HepG2 (cell line): ENCODE data around the gene EEF1A2. TPM values are rescaled to one million over a fixed set of nuclear protein-coding genes. Genes with fewer than 3 reads are reported as not detected.
A peak's percentile ranks its signal among the peaks of the same experiment; 100 is the strongest.

ENCODE experiments used
- ATAC-seq: fragments of 200-7000 bp; cut with Tn5 transposase; 3 replicates; pipeline ENCODE4 v1.9.1; 2020; ENCODE audit warnings: mild to moderate bottlenecking, moderate library complexity
- BruUV-seq: library from RNA; stranded (reverse); fragments of 400-500 nt; replicated peaks from 2 replicates; lab custom pipeline; 2021; lab: Mats Ljungman, UMichigan
- CTCF ChIA-PET: fragments of 300-600 bp; formaldehyde crosslinking; extraction: SDS; loops from one replicate; lab custom pipeline; 2021; ENCODE audit warnings: low total read pairs, inconsistent platforms, low intra/inter-chr PET ratio; lab: Yijun Ruan, JAX
- POLR2A ChIA-PET: fragments of 350-600 bp; sonication (Branson Sonifier 250); formaldehyde crosslinking; loops from one replicate; lab custom pipeline; 2020; ENCODE audit warnings: antibody characterized with exemption, inconsistent platforms; lab: Yijun Ruan, JAX
- DNase-seq: peaks from one replicate; pipeline ENCODE4 v3.0.0-alpha.2; 2015; ENCODE audit warnings: low spot score
- FAIRE-seq: peaks from 3 replicates; lab custom pipeline; 2011; peaks lifted over from hg19 to GRCh38; lab: Jason Lieb, UNC
- H2AFZ ChIP-seq: one replicate; pipeline ENCODE4 v1.6.1; 2011; ENCODE audit warnings: low read length, inconsistent platforms
- H3K27ac ChIP-seq: fragments of 300-600 bp; 3 replicates; pipeline ENCODE4 v1.8.0; 2011; ENCODE audit warnings: mixed run types, mild to moderate bottlenecking, mixed read lengths, low read length, inconsistent platforms; ENCODE audit not compliant: insufficient read depth; ENCODE audit errors: extremely low read length
- H3K27me3 ChIP-seq, 2 experiments: fragments of 200-600 bp in 1 of 2; 2 replicates in 1 of 2; 3 replicates in 1 of 2; pipeline versions ENCODE4 v1.6.0 to v1.8.0; 2011; ENCODE audit warnings: low read length in 2 of 2, mild to moderate bottlenecking in 2 of 2, moderate library complexity in 2 of 2, inconsistent platforms in 1 of 2; ENCODE audit not compliant: insufficient read depth in 2 of 2, control insufficient read depth in 1 of 2
- H3K36me3 ChIP-seq, 2 experiments: fragments of 200-600 bp in 1 of 2; replicated peaks in 1 of 2; 2 replicates in 1 of 2; 3 replicates in 1 of 2; pipeline versions ENCODE4 v1.5.1 to v1.8.0; 2011; ENCODE audit warnings: low read length in 2 of 2, inconsistent platforms in 1 of 2; ENCODE audit not compliant: insufficient read depth in 2 of 2, control insufficient read depth in 1 of 2
- H3K4me1 ChIP-seq: 2 replicates; pipeline ENCODE4 v1.5.1; 2012; ENCODE audit warnings: low read length, inconsistent platforms; ENCODE audit not compliant: insufficient read depth
- H3K4me2 ChIP-seq: 2 replicates; pipeline ENCODE4 v1.6.0; 2011; ENCODE audit warnings: low read depth, low read length, inconsistent platforms
- H3K4me3 ChIP-seq, 3 experiments: fragments of 200-600 bp in 1 of 3; sonication (generic), shearing (Covaris generic) in 1 of 3; replicated peaks in 1 of 3; 2 replicates each; pipeline ENCODE4 v1.5.1; 2011 to 2016; ENCODE audit warnings: low read length in 3 of 3, inconsistent platforms in 2 of 3, low read depth in 2 of 3, mild to moderate bottlenecking in 2 of 3, control low read depth in 1 of 3, mixed read lengths in 1 of 3; ENCODE audit not compliant: insufficient read depth in 1 of 3
- H3K79me2 ChIP-seq: one replicate; pipeline ENCODE4 v1.6.1; 2011; ENCODE audit warnings: low read length, inconsistent platforms; ENCODE audit not compliant: insufficient read depth
- H3K9ac ChIP-seq: 2 replicates; pipeline ENCODE4 v1.6.0; 2011; ENCODE audit warnings: mild to moderate bottlenecking, low read depth, low read length, inconsistent platforms; ENCODE audit not compliant: insufficient read depth
- H3K9me3 ChIP-seq: 2 replicates; pipeline ENCODE4 v1.5.1; 2012; ENCODE audit warnings: mild to moderate bottlenecking, low read length
- H4K20me1 ChIP-seq: 2 replicates; pipeline ENCODE4 v1.6.0; 2011; ENCODE audit warnings: inconsistent platforms, mild to moderate bottlenecking, low read length, moderate library complexity; ENCODE audit not compliant: insufficient read depth
- ARNT ChIP-seq: fragments of 450-650 bp; IDR thresholded peaks from 2 replicates; pipeline ENCODE4 v1.6.1; 2017
- CHCHD3 ChIP-seq: sonication (generic); formaldehyde crosslinking; IDR thresholded peaks from 2 replicates; pipeline ENCODE4 v1.8.0; 2022; ENCODE audit warnings: mild to moderate bottlenecking, missing genetic modification reagents, moderate library complexity
- CREB1 ChIP-seq, 2 experiments: fragments of 450-650 bp in 1 of 2; IDR thresholded peaks; 2 replicates each; pipeline ENCODE4 v1.6.1; 2016 to 2017; ENCODE audit warnings: control low read depth in 1 of 2, mild to moderate bottlenecking in 1 of 2, missing compliant biosample characterization in 1 of 2, missing genetic modification characterization in 1 of 2
- IKZF1 ChIP-seq: fragments of 450-650 bp; IDR thresholded peaks from 2 replicates; pipeline ENCODE4 v1.7.1; 2016
- KLF9 ChIP-seq: IDR thresholded peaks from 2 replicates; pipeline ENCODE4 v1.6.1; 2016; ENCODE audit warnings: low read depth
- ZNF24 ChIP-seq: fragments of 450-650 bp; IDR thresholded peaks from 2 replicates; pipeline ENCODE4 v1.6.1; 2017; ENCODE audit warnings: antibody characterized with exemption, mild to moderate bottlenecking
- ZNF678 ChIP-seq: sonication (generic); formaldehyde crosslinking; IDR thresholded peaks from 2 replicates; pipeline ENCODE4 v1.4.0; 2020; ENCODE audit warnings: mild to moderate bottlenecking, missing genetic modification reagents
- WGBS: methylation state at CpG from one replicate; pipeline ENCODE4 v1.1.6; 2017; ENCODE audit warnings: low lambda C conversion rate; 5-methylcytosine and 5-hydroxymethylcytosine counted together
- in situ Hi-C: cut with HindIII; loops from 2 replicates; pipeline ENCODE4 v1.10.0; 2017; ENCODE audit warnings: low pct_unique_long_range_greater_than_20kb; ENCODE audit not compliant: extremely low pct_ligation_motif_present
- intact Hi-C: fragments of 100-400 bp; cut with micrococcal nuclease; formaldehyde crosslinking; loops from one replicate; pipeline ENCODE4 v1.10.0; 2022; ENCODE audit not compliant: unreplicated experiment
- polyA plus RNA-seq, 8 experiments: library from polyadenylated mRNA; depleted of rRNA in 3 of 8; stranded (reverse) in 7 of 8; unstranded in 1 of 8; fragments of >200 nt; fragmentation: Illumina TruSeq in 4 of 8; extraction: Trizol in 4 of 8; gene quantifications; 2 replicates each; pipeline versions ENCODE4 v1.2.1 to v1.2.3, GENCODE V29; 2011 to 2016; ENCODE audit warnings: low read depth in 4 of 8, missing spikeins in 1 of 8, mixed read lengths in 1 of 8; ENCODE audit not compliant: insufficient read depth in 1 of 8
- total RNA-seq, 5 experiments: library from RNA; depleted of rRNA; stranded (reverse); fragments of >200 nt; fragmentation: Illumina TruSeq; extraction: Trizol; gene quantifications; 2 replicates each; pipeline ENCODE4 v1.2.3, GENCODE V29; 2016; ENCODE audit warnings: low read depth in 1 of 5
- TF ChIP-seq, protein P1 (sequence below): sonication (generic); formaldehyde crosslinking; IDR thresholded peaks from 2 replicates; pipeline ENCODE4 v1.5.1; 2020; ENCODE audit warnings: mild to moderate bottlenecking, missing genetic modification reagents, moderate library complexity

Gene EEF1A2
- total and polyA plus RNA-seq, 2 of the 13 experiments (the other 11 are each of a cell fraction or from before 2014, with no cell fraction given): 0.44 to 0.87 TPM

DNA sequence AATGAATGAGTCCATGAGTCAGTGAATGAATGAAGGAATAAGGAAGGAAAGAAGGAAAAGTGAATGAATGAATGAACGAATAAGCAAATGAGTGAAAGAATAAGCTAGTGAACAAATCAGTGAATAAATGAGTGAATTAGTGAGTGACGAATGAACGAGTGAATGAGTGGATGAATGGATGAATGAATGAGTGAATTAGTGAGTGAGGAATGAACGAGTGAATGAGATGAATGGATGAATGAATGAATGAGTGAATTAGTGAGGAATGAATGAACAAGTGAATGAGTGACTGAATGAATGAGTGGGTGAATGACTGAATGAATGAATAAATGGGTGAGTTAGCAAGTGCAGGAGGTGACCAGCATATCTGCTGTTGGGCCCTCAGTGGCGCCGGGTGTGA is 44.9 kb upstream of the EEF1A2 start:
- Histone ChIP-seq H3K9ac (no peak overlapping the region), H3K4me3 (peak overlapping the region in 1 of 3 experiments; percentile 41; a peak in 1 of 6 replicates), H3K9me3 (no peaks in the 10 kb centered on the region), H3K27ac (no peak overlapping the region), H3K36me3 (no peaks in the 10 kb centered on the region), H3K4me2 (peak overlapping the region; percentile 42; the same call in 1 of the 2 replicates), H3K79me2 (no peaks in the 10 kb centered on the region)
- intact Hi-C loops: no loop called here
- CTCF ChIA-PET: no interaction called here
- no TSS peak for BruUV-seq
- ATAC-seq: no peak
- 0 out of 2 replicates have a peak, but pooled peaks have one; percentile 6 for TF ChIP-seq CREB1 (IDR thresholded peaks at IDR 0.05)
- no peak for TF ChIP-seq CREB1 (CRISPR knock-in tag; IDR thresholded peaks at IDR 0.05)
- peak; percentile 28; the same call in 1 of the 2 replicates for TF ChIP-seq IKZF1
- TF ChIP-seq ZNF24: peak; percentile 96
- TF ChIP-seq, protein P1, sequence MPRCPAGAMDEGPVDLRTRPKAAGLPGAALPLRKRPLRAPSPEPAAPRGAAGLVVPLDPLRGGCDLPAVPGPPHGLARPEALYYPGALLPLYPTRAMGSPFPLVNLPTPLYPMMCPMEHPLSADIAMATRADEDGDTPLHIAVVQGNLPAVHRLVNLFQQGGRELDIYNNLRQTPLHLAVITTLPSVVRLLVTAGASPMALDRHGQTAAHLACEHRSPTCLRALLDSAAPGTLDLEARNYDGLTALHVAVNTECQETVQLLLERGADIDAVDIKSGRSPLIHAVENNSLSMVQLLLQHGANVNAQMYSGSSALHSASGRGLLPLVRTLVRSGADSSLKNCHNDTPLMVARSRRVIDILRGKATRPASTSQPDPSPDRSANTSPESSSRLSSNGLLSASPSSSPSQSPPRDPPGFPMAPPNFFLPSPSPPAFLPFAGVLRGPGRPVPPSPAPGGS (CRISPR knock-in tag): no peak
- TF ChIP-seq KLF9 (CRISPR knock-in tag): no peak
- no peak for TF ChIP-seq ZNF678 (CRISPR knock-in tag)
- peak; percentile 86; the same call in 1 of the 2 replicates for TF ChIP-seq ARNT
- TF ChIP-seq CHCHD3 (CRISPR knock-in tag): no peak
- TF ChIP-seq, all 625 proteins: peak for 4
- peaks cover 32% of the 10 kb centered on the region for H3K4me1 ChIP-seq
- no peak for DNase-seq
- POLR2A ChIA-PET: interaction anchor here (0.8 to 1.2 kb wide), 4 partner anchors 9 to 30 kb away, joined by 3 to 5 read pairs (median 4); partner anchors contain the start of genes HELZ2 and PPDPF
- peak; percentile 43 for FAIRE-seq
- peaks cover 52 to 97% of the 10 kb centered on the region in 2 experiments for H3K27me3 ChIP-seq
- H4K20me1 ChIP-seq: no peaks in the 10 kb centered on the region; the same call in 1 of the 2 replicates
- no peak overlapping the region for H2AFZ ChIP-seq
- in situ Hi-C loops: no loop called here
- 30% methylated on average over 6 of the region's 6 CpGs for WGBS
